ENCODE data around the gene KLHL13. TPM values are rescaled to one million over a fixed set of nuclear protein-coding genes. Genes with fewer than 3 reads are reported as not detected.

Gene KLHL13
- total RNA-seq, 1 donor from 2014 or later: 68.8 TPM

DNA sequence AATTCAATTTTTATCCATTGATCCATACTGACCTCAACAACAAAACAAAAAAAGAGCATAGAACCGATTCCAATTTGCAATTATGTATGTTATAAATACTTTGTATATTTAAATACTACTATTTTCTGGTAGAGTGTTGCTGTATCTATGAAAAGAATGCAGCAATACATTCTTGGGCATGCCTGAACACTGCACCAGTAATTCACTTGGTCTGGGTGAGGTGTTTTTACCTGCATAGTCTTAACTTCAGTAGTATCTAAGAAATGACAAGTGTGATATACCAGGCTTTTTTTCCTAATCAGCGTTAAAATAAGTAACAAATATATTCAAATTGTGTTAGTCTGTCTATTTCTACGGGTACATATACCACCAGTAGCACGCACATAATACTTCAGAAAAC lies 120.2 kb downstream of the KLHL13 start:
- TF ChIP-seq, protein P1, sequence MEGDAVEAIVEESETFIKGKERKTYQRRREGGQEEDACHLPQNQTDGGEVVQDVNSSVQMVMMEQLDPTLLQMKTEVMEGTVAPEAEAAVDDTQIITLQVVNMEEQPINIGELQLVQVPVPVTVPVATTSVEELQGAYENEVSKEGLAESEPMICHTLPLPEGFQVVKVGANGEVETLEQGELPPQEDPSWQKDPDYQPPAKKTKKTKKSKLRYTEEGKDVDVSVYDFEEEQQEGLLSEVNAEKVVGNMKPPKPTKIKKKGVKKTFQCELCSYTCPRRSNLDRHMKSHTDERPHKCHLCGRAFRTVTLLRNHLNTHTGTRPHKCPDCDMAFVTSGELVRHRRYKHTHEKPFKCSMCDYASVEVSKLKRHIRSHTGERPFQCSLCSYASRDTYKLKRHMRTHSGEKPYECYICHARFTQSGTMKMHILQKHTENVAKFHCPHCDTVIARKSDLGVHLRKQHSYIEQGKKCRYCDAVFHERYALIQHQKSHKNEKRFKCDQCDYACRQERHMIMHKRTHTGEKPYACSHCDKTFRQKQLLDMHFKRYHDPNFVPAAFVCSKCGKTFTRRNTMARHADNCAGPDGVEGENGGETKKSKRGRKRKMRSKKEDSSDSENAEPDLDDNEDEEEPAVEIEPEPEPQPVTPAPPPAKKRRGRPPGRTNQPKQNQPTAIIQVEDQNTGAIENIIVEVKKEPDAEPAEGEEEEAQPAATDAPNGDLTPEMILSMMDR (conservative IDR thresholded peaks at IDR 0.05; ENCODE audit: low read depth, low read length): no peak
- DNase-seq (ENCODE audit: low read depth): no peak
- no peak overlapping the region for H3K4me3 ChIP-seq (ENCODE audit: low read depth, low read length)

DNA sequence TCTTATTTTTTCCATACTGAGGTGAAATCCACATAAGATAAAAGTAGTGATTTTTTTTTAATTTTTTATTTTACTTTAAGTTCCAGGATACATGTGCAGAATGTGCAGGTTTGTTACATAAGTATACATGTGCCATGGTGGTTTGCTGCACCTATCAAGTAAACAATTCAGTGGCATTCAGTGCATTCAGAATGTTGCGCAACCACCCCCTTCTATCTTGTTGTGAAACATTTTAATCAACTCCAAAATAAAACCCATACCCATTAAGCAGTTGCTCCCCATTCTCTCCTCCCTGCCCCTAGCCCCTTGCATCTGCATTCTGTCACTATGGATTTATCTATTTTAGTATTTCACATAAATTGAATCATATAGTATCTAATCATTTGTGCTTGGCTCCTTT lies 121.2 kb downstream of the KLHL13 start:
- TF ChIP-seq, protein P1 (conservative IDR thresholded peaks at IDR 0.05; ENCODE audit: low read depth, low read length): no peak
- no peak overlapping the region for H3K4me3 ChIP-seq (ENCODE audit: low read depth, low read length)
- DNase-seq (ENCODE audit: low read depth): no peak

DNA sequence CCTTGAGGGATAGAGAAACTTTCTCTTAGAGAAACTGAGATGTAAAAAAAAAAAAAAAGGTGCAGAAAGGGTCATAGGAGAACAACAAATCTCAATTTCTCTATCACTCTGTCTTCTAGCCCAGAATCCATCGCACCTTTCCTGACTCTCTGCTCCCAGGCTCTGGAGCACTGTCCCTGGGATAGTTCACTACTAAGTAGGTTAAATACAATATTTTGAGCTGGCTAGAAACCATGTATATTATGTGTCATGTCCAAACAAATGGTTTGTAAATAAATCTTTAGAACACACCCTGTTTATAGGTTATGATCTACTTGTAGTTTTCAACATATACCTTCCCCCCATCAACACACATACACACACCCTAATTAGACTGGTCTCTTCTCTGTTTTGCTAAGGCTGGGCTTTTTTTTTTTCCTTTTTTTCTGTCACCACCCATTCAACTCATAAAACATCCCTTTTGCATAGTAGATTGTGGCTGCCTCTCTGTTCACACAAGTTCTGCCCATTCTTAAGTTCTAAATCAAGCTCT lies 124.4 kb downstream of the KLHL13 start:
- no peak overlapping the region for H3K4me3 ChIP-seq (ENCODE audit: low read depth, low read length)
- no peak for DNase-seq (ENCODE audit: low read depth)
- TF ChIP-seq, protein P1 (conservative IDR thresholded peaks at IDR 0.05; ENCODE audit: low read depth, low read length): no peak

DNA sequence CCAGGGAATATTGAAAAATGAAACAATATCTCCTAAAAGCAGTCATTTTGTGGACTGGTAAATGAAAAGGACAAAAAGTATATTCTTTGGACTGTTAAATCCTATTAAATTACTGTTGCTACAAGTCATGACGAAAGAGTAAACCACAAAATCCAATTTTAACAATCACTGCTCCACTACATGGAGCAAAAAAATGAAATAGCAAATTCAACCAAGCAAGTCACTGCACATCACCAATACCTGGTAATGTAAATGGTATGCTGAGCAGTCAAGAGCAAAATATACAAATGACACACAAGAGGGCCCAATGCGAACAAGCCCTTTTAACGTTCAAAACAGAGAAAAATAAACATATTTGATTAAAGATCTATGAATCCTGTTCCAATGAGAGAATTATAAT lies 126.2 kb downstream of the KLHL13 start:
- no peak overlapping the region for H3K4me3 ChIP-seq (ENCODE audit: low read depth, low read length)
- DNase-seq (ENCODE audit: low read depth): peak; percentile 41
- TF ChIP-seq, protein P1 (conservative IDR thresholded peaks at IDR 0.05; ENCODE audit: low read depth, low read length): no peak

DNA sequence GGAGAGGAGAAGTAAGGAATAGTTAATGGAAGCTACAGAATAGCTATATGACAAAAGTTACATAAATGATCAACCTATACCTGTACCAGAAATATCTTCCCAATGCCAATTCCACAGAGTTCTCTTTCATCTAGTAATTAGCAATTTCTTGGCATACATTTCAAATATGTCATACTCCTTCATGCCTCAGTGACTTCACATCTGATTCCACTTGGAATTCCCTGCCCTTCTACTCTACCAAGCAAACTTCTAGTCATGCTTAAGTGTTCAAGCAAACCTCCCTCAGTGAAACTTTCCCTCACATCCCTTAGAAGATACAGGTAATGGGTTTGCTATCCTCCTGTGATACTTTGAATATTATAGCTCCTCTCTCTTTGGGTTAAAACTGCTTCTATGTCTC lies 127.1 kb downstream of the KLHL13 start:
- H3K4me3 ChIP-seq (ENCODE audit: low read depth, low read length): no peak overlapping the region
- TF ChIP-seq, protein P1 (conservative IDR thresholded peaks at IDR 0.05; ENCODE audit: low read depth, low read length): no peak
- DNase-seq (ENCODE audit: low read depth): peak; percentile 54

DNA sequence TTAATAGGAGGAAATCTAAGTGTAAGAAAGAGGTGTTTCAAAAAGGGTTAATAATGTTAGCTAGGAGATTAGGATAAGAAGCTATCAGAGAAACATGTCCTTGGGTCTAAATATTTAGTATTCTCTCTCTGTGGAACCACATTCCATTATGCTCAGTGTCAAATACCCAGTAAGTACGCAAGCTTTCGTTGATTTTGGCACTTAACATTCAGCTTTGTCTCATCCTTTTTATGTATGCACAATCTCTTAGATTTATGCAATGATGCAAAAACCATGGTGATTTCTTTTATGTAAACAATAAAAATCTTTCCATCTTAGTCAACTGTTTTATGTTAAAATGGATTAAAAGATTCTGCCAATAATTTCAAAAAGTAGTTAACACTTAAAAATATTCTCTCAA lies 129.2 kb downstream of the KLHL13 start:
- TF ChIP-seq, protein P1 (conservative IDR thresholded peaks at IDR 0.05; ENCODE audit: low read depth, low read length): no peak
- DNase-seq (ENCODE audit: low read depth): no peak
- H3K4me3 ChIP-seq (ENCODE audit: low read depth, low read length): no peak overlapping the region

DNA sequence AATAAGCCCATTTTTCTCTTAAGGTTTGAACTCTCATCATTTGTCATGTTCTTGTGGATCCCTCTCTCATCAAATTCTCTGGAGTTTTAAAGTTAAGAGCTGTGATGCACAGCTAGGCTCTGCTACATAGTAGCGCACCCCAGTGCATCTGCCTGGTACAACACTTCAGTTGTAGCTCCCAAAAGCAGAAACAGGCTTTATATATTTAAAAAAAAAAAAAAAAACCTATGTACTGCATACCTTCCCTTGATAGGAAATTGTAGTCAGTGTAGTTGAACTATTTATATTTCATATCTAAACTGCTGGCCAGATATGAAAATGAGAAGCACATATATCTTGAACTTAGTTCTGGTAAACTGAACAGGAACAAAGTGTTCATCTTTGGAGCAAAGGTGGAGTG lies 131.4 kb downstream of the KLHL13 start:
- DNase-seq (ENCODE audit: low read depth): no peak
- no peak overlapping the region for H3K4me3 ChIP-seq (ENCODE audit: low read depth, low read length)
- TF ChIP-seq, protein P1 (conservative IDR thresholded peaks at IDR 0.05; ENCODE audit: low read depth, low read length): peak; percentile 54
